Right hindlimb (tissue), 1 donor: ENCODE results near the gene NRXN3.

ENCODE experiments used
- DNase-seq: peaks from one replicate; pipeline ENCODE4 v3.0.0-alpha.2; 2018

The NRXN3 gene

GRCh38 chr14:79464468-79464867 is 1294.3 kb downstream of the NRXN3 start:
- DNase-seq: no peak

- no peak for DNase-seq
These were observed 1295.5 kb downstream of the NRXN3 start for GRCh38 chr14:79465651-79466050.

- peak; percentile 21 for DNase-seq
These were observed 1296.9 kb downstream of the NRXN3 start for GRCh38 chr14:79466938-79467527.

GRCh38 chr14:79467835-79468234 is 1297.7 kb downstream of the NRXN3 start:
- no peak for DNase-seq

GRCh38 chr14:79468486-79468885 is 1298.3 kb downstream of the NRXN3 start:
- no peak for DNase-seq

- DNase-seq: no peak
These were observed 1303.5 kb downstream of the NRXN3 start for GRCh38 chr14:79473651-79474050.

- no peak for DNase-seq
These were observed 1305.8 kb downstream of the NRXN3 start for GRCh38 chr14:79475887-79476532.

- DNase-seq: no peak
These were observed 1306.4 kb downstream of the NRXN3 start for GRCh38 chr14:79476552-79476951.

GRCh38 chr14:79480212-79480611 is 1310.0 kb downstream of the NRXN3 start:
- no peak for DNase-seq

- no peak for DNase-seq
These were observed 1312.7 kb downstream of the NRXN3 start for GRCh38 chr14:79482825-79483224.

GRCh38 chr14:79483477-79484388 is 1313.6 kb downstream of the NRXN3 start:
- DNase-seq: no peak

- DNase-seq: no peak
These were observed 1317.5 kb downstream of the NRXN3 start for GRCh38 chr14:79487632-79488031.

- no peak for DNase-seq
These were observed 1321.0 kb downstream of the NRXN3 start for GRCh38 chr14:79491161-79491560.

- no peak for DNase-seq
These were observed 1323.0 kb downstream of the NRXN3 start for GRCh38 chr14:79493081-79493645.

- no peak for DNase-seq
These were observed 1326.5 kb downstream of the NRXN3 start for GRCh38 chr14:79496701-79497100.

- DNase-seq: no peak
These were observed 1330.3 kb downstream of the NRXN3 start for GRCh38 chr14:79500489-79500888.

- no peak for DNase-seq
These were observed 1332.1 kb downstream of the NRXN3 start for GRCh38 chr14:79502136-79502750.

- no peak for DNase-seq
These were observed 1332.6 kb downstream of the NRXN3 start for GRCh38 chr14:79502751-79503148.

- DNase-seq: no peak
These were observed 1340.5 kb downstream of the NRXN3 start for GRCh38 chr14:79510659-79511058.

GRCh38 chr14:79511146-79511545 is 1341.0 kb downstream of the NRXN3 start:
- DNase-seq: no peak

GRCh38 chr14:79513446-79513845 is 1343.3 kb downstream of the NRXN3 start:
- DNase-seq: no peak

GRCh38 chr14:79514700-79515099 is 1344.5 kb downstream of the NRXN3 start:
- no peak for DNase-seq

- DNase-seq: no peak
These were observed 1345.0 kb downstream of the NRXN3 start for GRCh38 chr14:79515158-79515557.
